Rectal smooth muscle tissue (tissue), 1 donor: Measurements from ENCODE around the gene GABRA4.

Experiments used
- H3K27ac ChIP-seq: one replicate; pipeline ENCODE4 v1.7.0; 2013; ENCODE audit warnings: low read depth, low read length, inconsistent platforms
- H3K27me3 ChIP-seq: one replicate; pipeline ENCODE4 v1.7.0; 2013; ENCODE audit warnings: low read length; ENCODE audit not compliant: control insufficient read depth, insufficient read depth
- H3K36me3 ChIP-seq: one replicate; pipeline ENCODE4 v1.7.0; 2013; ENCODE audit warnings: low read length; ENCODE audit not compliant: control insufficient read depth, insufficient read depth
- H3K4me1 ChIP-seq: one replicate; pipeline ENCODE4 v1.7.0; 2013; ENCODE audit warnings: low read length; ENCODE audit not compliant: control insufficient read depth, insufficient read depth
- H3K4me3 ChIP-seq: one replicate; pipeline ENCODE4 v1.7.0; 2013; ENCODE audit warnings: low read length
- H3K9ac ChIP-seq: one replicate; pipeline ENCODE4 v1.7.0; 2013; ENCODE audit warnings: low read length

The GABRA4 gene

GRCh38 chr4:46946919-46947536, 46.4 kb downstream of the GABRA4 start:
- Histone ChIP-seq H3K9ac (no peak overlapping the region), H3K4me1 (no peaks in the 10 kb centered on the region), H3K36me3 (no peaks in the 10 kb centered on the region), H3K27me3 (no peaks in the 10 kb centered on the region), H3K4me3 (no peak overlapping the region), H3K27ac (no peak overlapping the region)

- H3K27ac ChIP-seq: no peak overlapping the region
- H3K4me1 ChIP-seq: no peaks in the 10 kb centered on the region
These were observed 48.3 kb downstream of the GABRA4 start for GRCh38 chr4:46945062-46945461.

GRCh38 chr4:46944345-46944744, 49.0 kb downstream of the GABRA4 start:
- no peaks in the 10 kb centered on the region for H3K27me3 ChIP-seq
- H3K4me1 ChIP-seq: no peaks in the 10 kb centered on the region
- H3K9ac ChIP-seq: no peak overlapping the region
- no peak overlapping the region for H3K4me3 ChIP-seq
- no peaks in the 10 kb centered on the region for H3K36me3 ChIP-seq
- H3K27ac ChIP-seq: no peak overlapping the region

More at GRCh38 chr4:46945062-46945461, 48.3 kb downstream of the GABRA4 start:
- no peak overlapping the region for H3K4me3 ChIP-seq
- H3K9ac ChIP-seq: no peak overlapping the region
- H3K36me3 ChIP-seq: no peaks in the 10 kb centered on the region
- no peaks in the 10 kb centered on the region for H3K27me3 ChIP-seq

- H3K27ac ChIP-seq: no peak overlapping the region
- H3K27me3 ChIP-seq: no peaks in the 10 kb centered on the region
- H3K4me1 ChIP-seq: no peaks in the 10 kb centered on the region
- H3K36me3 ChIP-seq: no peaks in the 10 kb centered on the region
- H3K9ac ChIP-seq: no peak overlapping the region
- no peak overlapping the region for H3K4me3 ChIP-seq
These were observed 55.9 kb downstream of the GABRA4 start for GRCh38 chr4:46937493-46937892.

- H3K4me1 ChIP-seq: no peaks in the 10 kb centered on the region
These were observed 58.7 kb downstream of the GABRA4 start for GRCh38 chr4:46934726-46935125.

GRCh38 chr4:46933686-46934085, 59.7 kb downstream of the GABRA4 start:
- no peak overlapping the region for H3K4me3 ChIP-seq
- no peak overlapping the region for H3K27ac ChIP-seq
- no peaks in the 10 kb centered on the region for H3K27me3 ChIP-seq
- H3K36me3 ChIP-seq: no peaks in the 10 kb centered on the region
- no peaks in the 10 kb centered on the region for H3K4me1 ChIP-seq
- H3K9ac ChIP-seq: no peak overlapping the region

More at GRCh38 chr4:46934726-46935125, 58.7 kb downstream of the GABRA4 start:
- Histone ChIP-seq H3K4me3 (no peak overlapping the region), H3K9ac (no peak overlapping the region), H3K36me3 (no peaks in the 10 kb centered on the region), H3K27ac (no peak overlapping the region), H3K27me3 (no peaks in the 10 kb centered on the region)

GRCh38 chr4:46931981-46932380, 61.4 kb downstream of the GABRA4 start:
- Histone ChIP-seq H3K36me3 (no peaks in the 10 kb centered on the region), H3K27me3 (no peaks in the 10 kb centered on the region), H3K4me3 (no peak overlapping the region), H3K27ac (no peak overlapping the region), H3K4me1 (no peaks in the 10 kb centered on the region), H3K9ac (no peak overlapping the region)

- H3K36me3 ChIP-seq: no peaks in the 10 kb centered on the region
- no peaks in the 10 kb centered on the region for H3K27me3 ChIP-seq
- H3K9ac ChIP-seq: no peak overlapping the region
- H3K4me1 ChIP-seq: no peaks in the 10 kb centered on the region
- no peak overlapping the region for H3K27ac ChIP-seq
- H3K4me3 ChIP-seq: no peak overlapping the region
These were observed 62.5 kb downstream of the GABRA4 start for GRCh38 chr4:46930891-46931290.

- Histone ChIP-seq H3K36me3 (no peaks in the 10 kb centered on the region), H3K27me3 (no peaks in the 10 kb centered on the region), H3K4me3 (no peak overlapping the region)
These were observed 66.2 kb downstream of the GABRA4 start for GRCh38 chr4:46927201-46927600.

GRCh38 chr4:46924789-46925529, 68.4 kb downstream of the GABRA4 start:
- Histone ChIP-seq H3K4me3 (no peak overlapping the region), H3K4me1 (no peaks in the 10 kb centered on the region), H3K9ac (no peak overlapping the region), H3K27ac (no peak overlapping the region), H3K27me3 (no peaks in the 10 kb centered on the region), H3K36me3 (no peaks in the 10 kb centered on the region)

More at GRCh38 chr4:46927201-46927600, 66.2 kb downstream of the GABRA4 start:
- no peak overlapping the region for H3K9ac ChIP-seq
- no peak overlapping the region for H3K27ac ChIP-seq
- no peaks in the 10 kb centered on the region for H3K4me1 ChIP-seq

- H3K4me1 ChIP-seq: no peaks in the 10 kb centered on the region
These were observed 71.2 kb downstream of the GABRA4 start for GRCh38 chr4:46922205-46922604.

GRCh38 chr4:46909078-46909477, 84.3 kb downstream of the GABRA4 start, which contains the start of gene COX7B2:
Gene COX7B2 (minus strand): TSS chr4:46909245. CDS start chr4:46735192, 174,053 bp downstream.
- H3K4me3 ChIP-seq: no peak within 1 kb of the TSS
- H3K36me3 ChIP-seq: no peaks in the 10 kb centered on the region
- no peak within 1 kb of the TSS for H3K9ac ChIP-seq
- no peaks in the 10 kb centered on the region for H3K27me3 ChIP-seq
- no peak within 1 kb of the TSS for H3K27ac ChIP-seq
- no peaks in the 10 kb centered on the region for H3K4me1 ChIP-seq

More at GRCh38 chr4:46922205-46922604, 71.2 kb downstream of the GABRA4 start:
- H3K27me3 ChIP-seq: no peaks in the 10 kb centered on the region
- no peak overlapping the region for H3K4me3 ChIP-seq
- H3K36me3 ChIP-seq: no peaks in the 10 kb centered on the region
- no peak overlapping the region for H3K9ac ChIP-seq
- no peak overlapping the region for H3K27ac ChIP-seq

GRCh38 chr4:46908148-46908547, 85.2 kb downstream of the GABRA4 start:
- Histone ChIP-seq H3K9ac (no peak overlapping the region), H3K4me1 (no peaks in the 10 kb centered on the region), H3K27ac (no peak overlapping the region), H3K36me3 (no peaks in the 10 kb centered on the region), H3K27me3 (no peaks in the 10 kb centered on the region), H3K4me3 (no peak overlapping the region)
